ENCODE data around the gene ROBO2.

Gene ROBO2

DNA sequence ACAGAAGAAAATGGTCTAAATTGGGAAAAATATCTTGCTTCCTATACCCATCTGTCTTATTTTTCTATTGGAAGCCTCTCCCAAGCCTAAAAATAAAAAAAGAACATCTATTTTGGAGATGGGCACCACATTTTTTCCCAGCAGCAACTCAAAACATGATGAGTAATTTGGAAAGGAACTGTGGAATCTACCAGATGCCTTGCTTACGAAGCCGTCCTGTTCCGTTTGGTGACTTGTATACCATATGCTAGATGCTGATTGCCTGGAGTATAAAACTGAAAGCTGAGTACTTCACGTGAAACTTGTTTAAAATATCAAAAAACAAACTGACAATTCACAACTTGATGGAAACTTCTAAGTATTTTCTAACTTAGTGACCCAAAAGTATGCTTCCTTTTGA lies 491.0 kb downstream of the ROBO2 start:
- FAIRE-seq (no peak), DNase-seq (ENCODE audit: extremely low spot score, insufficient read length, low read depth) (no peak)

DNA sequence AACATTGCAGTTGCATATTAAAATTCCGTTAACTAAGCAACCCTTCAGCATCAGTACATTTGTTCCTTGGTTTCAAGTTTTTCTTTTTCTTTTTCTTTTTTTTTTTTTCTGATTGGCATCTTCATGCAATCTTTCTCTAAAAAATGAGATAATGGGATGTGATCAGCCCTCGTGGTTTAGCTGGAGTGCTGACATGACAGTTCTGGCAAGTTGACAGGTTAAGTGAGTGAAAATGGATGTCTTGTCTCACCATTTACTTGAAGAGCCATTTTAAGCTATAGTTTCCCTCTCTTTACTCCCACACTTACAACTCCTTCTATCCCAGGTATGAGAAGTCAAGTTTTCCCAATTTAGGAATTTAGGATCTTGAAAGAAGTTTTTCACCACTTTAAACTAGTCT lies 495.2 kb downstream of the ROBO2 start:
- DNase-seq (ENCODE audit: extremely low spot score, insufficient read length, low read depth) (no peak), FAIRE-seq (no peak)

DNA sequence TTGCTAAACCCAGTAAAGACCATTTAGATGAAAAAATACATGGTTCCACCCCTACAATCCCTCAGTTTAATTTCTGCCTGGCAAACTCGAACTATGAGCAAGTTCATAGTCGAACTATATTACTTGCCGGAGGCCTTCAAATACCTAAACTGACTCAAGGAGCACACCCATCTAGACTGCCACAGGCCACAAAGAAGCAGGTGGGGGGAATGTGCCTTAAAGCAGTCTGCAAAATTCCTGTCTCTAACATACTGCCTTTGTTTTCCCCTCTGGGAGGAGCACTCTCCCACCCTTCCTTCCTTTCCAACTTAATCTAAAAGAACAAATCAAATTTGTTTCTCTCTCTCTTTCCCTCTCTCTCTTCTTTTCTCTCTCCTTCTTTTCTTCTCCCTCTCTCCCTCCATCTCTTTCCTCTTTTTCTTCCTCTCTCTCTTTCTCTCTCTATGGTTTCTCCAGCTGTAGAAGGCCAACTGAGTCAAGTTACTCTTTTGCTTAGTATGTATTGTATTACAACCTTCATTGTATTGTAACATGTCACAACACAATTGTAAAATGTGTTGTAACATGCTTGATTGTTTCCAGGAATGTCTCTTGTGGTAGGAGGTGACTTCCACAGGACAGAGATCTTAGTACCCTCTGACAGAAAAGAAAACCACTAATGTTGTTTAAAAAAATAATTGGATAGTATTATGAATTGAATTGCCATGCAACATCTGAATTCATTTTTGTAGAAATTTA lies 496.3 kb downstream of the ROBO2 start:
- FAIRE-seq: no peak
- DNase-seq (ENCODE audit: extremely low spot score, insufficient read length, low read depth): no peak

DNA sequence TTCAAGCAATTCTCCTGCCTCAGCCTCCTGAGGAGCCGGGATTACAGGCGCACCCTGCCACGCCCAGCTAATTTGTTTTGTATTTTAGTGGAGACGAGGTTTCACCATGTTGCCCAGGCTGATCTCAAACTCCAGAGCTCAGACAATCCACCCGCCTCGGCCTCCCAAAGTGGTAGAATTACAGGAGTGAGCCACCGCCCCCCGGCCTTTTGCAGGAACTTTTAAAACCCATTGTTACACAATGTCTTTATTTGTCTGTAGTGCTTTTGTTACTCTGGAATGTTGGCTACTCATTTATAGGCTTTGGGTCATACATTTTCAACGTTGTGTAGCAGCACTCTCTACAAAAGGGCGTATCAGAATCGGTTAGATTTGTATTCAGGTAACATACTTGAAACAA lies 499.1 kb downstream of the ROBO2 start:
- DNase-seq (ENCODE audit: extremely low spot score, insufficient read length, low read depth): no peak

DNA sequence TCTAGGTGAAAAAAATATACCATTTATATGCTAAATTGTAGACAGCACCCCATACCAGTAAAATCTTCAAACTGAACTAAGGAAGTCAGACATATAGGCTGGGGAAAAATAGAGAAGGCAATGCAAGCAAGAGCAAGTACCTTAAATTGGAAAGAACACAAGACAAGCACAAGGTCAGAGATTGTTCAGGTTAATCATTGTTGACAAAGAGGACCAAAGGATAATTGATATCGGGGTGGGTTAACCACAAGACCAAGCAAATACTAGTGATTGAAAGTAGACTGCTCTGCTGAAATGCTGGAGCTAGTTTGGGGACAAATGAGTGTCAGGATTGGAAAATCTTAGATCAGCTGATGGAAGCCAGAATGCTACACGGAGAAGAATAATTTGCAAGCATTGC lies 499.8 kb downstream of the ROBO2 start:
- DNase-seq (ENCODE audit: extremely low spot score, insufficient read length, low read depth) (no peak), FAIRE-seq (no peak)

More for the DNA sequence above, 499.1 kb downstream of the ROBO2 start:
- FAIRE-seq: no peak

DNA sequence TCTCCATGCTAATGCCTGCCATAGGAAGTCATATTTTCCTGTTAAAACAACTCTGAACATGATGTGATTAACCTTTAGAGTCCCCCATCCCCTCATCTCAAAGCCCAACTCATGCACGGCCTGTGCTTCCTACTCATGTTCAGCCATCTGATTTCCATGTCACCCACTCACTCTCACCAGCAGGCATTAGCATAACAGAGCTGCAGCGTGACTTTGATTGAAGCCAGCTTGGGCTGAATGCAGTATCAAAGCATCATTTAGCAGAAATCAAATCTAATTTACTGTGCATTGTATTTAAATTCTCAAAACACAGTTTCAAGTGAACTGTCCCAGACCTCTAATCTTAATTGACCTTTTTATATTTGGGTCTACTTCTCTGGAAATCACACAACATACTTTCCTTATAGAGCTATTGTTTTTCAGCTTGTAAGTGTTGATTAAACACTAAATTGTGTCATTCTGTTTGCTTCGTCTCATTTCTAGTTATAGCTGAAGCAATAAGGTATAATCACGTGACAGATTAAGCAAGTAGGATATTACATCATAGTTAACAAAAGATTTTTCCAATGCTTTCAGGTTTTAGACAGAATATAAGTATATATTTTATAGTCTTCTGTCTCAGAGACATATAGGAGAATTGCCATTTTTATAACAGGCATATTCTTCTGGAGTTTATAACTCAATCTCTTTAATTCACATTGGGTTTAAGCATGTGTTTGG lies 501.5 kb downstream of the ROBO2 start:
- DNase-seq (ENCODE audit: extremely low spot score, insufficient read length, low read depth) (no peak), FAIRE-seq (no peak)

DNA sequence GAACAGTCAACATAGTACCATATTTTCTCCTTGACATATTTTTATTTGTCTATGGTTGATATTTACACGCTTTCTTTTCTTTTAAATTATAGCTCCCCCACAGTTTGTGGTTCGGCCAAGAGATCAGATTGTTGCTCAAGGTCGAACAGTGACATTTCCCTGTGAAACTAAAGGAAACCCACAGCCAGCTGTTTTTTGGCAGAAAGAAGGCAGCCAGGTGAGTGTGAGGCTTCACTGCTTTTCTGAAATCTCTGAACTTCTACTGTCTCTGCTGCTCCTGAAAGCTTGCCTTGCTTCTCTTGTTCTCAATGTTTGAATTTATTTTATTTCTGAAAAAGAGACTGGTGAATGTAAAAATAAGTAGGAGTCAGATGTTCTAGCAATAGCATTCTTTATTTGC lies 506.3 kb downstream of the ROBO2 start:
- no peak for FAIRE-seq
- DNase-seq (ENCODE audit: extremely low spot score, insufficient read length, low read depth): no peak

DNA sequence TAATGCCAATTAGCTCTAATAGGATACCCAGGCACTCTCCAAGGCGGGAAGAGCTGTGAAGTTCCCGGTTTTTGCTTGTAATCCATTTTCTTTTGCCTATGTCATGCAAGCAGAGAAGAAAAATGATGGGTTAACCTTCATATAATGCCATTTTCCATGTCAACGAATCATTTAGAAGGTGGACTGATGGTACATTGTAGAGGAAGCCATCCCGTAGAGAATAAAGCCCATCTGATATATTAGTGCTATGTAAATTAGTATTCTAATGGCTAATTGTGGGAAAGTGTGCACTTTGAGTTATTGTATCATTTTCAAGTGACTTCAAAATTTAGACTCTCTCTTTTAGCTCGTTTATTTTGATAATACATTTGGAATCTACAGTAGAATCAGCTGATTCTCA lies 509.1 kb downstream of the ROBO2 start:
- DNase-seq (ENCODE audit: extremely low spot score, insufficient read length, low read depth) (no peak), FAIRE-seq (no peak)

DNA sequence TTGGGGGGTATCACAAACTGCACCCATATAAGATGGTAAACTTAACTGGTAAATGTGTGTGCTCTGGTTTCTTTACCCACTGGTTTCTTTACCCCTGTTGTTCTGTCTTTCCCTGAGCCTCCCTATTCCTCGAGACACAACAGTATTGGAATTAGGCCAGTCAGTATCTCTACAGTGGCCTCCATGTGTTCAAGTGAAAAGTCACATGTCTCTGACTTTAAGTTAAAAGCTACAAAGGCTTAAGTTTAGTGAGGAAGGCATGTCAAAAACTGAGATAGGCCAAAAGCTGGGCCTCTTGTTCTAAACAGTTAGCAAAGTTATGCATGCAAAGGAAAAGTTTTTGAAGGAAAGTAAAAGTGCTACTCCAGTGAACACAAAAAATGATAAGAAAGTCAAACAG lies 513.3 kb downstream of the ROBO2 start:
- DNase-seq (ENCODE audit: extremely low spot score, insufficient read length, low read depth) (no peak), FAIRE-seq (no peak)

DNA sequence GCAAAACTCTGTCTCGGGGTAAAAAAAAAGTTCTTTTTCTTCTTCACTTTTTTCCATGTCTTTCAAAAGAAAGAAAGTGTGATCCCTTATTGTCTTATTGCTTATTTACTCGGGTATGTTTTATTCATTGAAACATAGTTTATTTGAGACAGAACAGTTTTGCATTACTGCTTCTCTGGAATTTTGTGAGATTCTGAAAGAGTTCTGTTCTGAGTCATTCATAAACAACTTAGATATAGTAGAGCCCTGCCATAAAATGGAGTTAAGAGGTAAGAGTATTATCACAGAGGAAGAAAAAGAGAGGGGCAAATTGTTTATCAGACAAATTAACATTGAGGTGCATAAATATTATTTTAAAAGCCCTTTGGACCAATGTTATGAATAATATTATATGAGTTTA lies 522.2 kb downstream of the ROBO2 start:
- DNase-seq (ENCODE audit: extremely low spot score, insufficient read length, low read depth): no peak
- no peak for FAIRE-seq

DNA sequence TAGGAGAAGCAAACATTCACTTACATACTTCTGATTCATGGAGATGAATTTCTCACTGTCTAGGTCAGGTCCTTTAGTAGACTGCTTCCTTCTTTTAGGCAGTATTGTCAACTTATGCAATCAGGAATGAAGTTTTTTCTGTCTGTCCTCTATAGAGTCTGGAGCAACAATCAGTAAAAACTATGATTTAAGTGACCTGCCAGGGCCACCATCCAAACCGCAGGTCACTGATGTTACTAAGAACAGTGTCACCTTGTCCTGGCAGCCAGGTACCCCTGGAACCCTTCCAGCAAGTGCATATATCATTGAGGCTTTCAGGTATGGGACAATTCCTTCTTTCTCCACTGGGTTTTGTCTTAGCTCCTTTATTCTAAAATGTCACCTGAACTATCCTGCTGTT lies 523.1 kb downstream of the ROBO2 start:
- FAIRE-seq (no peak), DNase-seq (ENCODE audit: extremely low spot score, insufficient read length, low read depth) (no peak)

DNA sequence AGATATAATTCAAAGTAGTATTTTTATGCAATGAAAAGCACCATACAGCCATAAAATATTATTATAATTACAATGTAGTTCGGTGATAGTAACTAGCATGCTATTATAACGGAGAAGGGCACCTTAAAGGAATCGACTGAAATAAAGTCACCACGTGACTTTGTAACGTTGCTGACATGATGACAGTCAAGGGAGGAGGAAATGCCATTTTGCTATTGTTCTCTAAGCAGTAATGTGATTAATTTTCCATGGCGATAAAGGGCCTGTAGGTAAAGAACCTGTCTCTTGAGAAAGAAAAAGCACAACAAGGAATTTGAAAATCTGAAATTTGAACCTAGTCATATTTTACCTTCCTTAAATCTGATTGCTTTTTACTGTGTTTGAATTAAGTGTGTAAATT lies 526.2 kb downstream of the ROBO2 start:
- FAIRE-seq (no peak), DNase-seq (ENCODE audit: extremely low spot score, insufficient read length, low read depth) (no peak)

DNA sequence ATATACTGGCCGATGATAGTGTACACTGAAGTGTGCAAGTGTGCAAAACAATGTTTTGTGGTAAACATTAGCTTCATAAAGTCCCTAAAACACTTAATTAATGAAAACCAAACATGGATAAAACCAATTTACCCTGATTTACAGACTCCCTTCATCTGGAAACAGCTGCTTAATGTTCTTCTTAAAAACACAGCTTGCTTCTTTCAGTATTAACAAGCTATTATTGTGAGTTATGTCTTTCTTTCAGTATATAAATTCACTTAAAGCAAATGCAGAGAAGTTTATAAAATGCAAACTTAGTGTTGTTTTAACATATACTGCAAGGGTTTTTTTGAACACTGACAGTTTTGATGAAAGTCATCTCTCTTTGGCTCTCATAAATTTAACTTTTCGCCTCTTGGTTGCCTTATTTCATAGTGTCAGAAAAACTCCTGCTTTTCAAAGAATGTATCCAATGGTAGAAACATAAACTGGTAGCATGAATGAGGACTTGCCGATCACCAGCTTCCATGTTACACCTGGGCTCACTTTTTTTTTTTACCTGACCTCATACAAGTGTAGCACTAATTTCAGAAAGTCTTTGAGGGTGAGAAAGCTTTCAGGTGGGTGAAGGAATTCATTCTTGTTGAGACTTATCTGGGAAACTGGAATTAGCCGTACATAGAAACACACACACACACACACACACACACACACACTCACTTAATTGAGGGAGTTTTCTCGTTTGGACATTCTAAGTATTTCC lies 532.2 kb downstream of the ROBO2 start:
- DNase-seq (ENCODE audit: extremely low spot score, insufficient read length, low read depth): no peak
- no peak for FAIRE-seq

DNA sequence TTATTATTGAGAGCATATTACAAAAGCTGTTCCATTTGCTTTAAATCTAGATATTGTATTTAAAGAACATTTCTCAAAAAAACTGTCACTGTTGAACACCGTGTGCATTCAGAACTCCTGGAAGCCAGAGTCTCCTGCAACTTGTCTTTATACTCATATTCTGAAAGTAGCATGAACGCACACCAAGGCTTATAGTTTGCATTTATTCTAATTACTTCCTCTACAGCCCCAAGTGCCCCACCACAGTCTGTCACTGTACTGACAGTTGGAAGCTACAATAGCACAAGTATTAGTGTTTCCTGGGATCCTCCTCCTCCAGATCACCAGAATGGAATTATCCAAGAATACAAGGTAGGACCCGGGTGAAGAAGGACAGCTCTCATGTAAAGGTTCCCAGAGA lies 537.4 kb downstream of the ROBO2 start:
- DNase-seq (ENCODE audit: extremely low spot score, insufficient read length, low read depth) (no peak), FAIRE-seq (no peak)

DNA sequence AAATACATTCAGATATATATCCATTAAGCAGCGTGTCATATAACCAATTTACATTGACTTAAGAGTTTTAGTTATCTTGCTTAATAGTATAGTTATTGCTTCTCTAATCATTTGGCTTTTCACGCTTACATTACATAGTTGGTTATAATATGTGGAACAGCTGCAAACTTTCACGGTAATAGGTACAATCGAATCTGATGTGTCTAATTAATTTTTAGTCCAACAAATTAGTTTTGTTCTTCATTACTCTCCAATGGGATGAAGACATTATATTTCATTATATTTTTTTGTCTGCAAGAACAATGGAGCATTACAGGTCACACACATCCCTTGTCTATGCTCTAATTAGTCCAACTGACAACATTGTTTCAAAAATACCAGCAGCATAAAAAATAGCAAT lies 546.3 kb downstream of the ROBO2 start:
- FAIRE-seq: no peak
- no peak for DNase-seq (ENCODE audit: extremely low spot score, insufficient read length, low read depth)

DNA sequence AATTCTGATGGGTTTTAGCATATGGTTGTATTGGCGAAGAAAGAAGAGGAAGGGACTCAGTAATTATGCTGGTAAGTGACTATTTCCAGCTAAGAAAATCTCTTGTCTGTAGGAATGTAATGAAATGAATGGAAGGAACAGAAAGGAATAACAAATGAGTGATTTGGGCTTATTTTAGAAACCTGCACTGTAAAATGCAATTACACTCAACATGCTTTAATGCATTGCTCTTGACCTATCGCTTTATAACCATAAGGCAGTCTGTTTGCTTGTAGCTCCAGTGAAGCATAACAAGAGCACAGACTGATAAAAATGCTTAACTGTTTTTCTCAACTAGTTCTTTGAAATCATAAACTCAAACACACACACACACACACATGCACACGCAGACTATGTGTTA lies 549.0 kb downstream of the ROBO2 start:
- DNase-seq (ENCODE audit: extremely low spot score, insufficient read length, low read depth) (no peak), FAIRE-seq (no peak)

DNA sequence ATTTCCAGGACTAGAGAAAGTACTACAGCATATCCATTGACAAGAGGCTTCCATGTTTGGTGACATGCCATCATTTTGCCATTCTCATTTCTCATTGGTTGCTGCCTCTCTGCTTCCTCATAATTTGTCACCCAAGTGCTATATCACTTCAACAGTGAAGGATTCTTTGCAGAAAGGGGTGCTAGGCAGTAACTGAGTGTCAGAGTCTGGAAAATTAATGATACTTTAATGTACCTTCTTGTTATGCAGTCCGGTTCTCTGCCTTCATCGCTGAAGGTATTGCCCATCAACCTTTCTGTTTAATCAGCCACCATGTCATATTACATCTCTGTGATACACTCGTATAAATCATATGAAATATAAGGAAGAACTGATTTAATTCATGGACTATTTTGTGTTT lies 550.3 kb downstream of the ROBO2 start:
- FAIRE-seq (no peak), DNase-seq (ENCODE audit: extremely low spot score, insufficient read length, low read depth) (no peak)

DNA sequence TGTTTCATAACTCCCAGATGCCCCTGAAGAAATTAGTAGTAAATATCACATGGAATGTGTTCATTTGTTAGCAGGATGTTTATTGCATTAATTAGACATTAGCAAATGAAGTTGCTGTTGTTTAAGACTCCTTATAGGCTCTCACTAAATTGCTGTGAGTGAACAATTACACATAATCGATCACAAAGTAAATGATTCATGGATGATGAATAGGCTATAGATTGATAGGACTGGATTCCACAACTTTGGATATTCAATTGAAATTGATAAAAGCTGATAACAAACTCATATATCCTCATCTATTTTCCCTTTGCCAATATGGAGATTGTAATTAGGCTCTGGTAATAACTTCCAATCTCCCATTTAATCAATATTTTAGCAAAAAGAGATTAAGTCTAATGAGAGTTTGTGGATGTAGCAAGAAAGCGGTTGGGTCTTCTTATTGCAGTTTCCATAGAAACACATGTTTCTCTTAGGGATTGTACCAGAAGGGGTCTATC lies 555.5 kb downstream of the ROBO2 start:
- no peak for FAIRE-seq

DNA sequence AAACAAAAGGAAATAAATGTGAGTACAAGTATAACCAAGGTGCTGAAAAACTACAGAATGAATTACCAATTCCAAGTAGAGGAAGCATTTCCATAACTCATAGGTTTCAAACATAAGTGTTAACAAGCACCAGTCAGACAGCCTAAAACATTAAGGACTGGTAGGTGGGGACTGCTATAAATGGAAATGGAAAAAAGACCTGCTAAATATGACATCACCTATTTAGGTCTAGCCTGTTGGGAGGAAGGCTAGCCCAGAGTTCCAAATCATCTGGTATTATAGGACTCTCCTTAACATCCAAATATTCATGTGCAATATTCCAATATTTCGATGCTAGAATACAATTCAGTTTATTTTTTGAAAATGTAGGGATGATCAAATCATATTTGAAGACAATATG lies 560.0 kb downstream of the ROBO2 start:
- no peak for FAIRE-seq
- no peak for DNase-seq (ENCODE audit: extremely low spot score, insufficient read length, low read depth)

More for the DNA sequence above, 555.5 kb downstream of the ROBO2 start:
- no peak for DNase-seq (ENCODE audit: extremely low spot score, insufficient read length, low read depth)

DNA sequence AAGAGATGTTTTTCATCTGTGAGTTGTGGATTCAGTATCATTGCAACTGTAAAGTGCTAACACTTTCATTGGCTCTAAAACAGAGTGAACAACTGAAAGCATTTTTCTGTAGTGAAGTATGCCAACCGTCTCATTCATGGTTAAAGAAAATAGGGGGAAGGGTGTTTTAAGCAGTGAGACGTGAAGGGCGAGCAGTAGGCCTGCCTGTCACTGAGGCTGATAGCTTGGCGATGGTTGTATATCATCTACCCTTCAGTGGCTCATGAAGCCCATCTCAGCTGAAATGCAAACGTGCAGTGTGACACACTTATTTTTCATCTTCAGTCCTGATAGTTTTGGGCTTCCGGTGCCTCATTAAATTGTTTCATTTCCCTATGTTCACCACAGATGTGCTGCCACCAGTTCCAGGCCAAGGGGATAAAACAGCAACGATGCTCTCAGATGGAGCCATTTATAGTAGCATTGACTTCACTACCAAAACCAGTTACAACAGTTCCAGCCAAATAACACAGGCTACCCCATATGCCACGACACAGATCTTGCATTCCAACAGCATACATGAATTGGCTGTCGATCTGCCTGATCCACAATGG lies 562.0 kb downstream of the ROBO2 start:
- DNase-seq (ENCODE audit: extremely low spot score, insufficient read length, low read depth) (no peak), FAIRE-seq (no peak)

DNA sequence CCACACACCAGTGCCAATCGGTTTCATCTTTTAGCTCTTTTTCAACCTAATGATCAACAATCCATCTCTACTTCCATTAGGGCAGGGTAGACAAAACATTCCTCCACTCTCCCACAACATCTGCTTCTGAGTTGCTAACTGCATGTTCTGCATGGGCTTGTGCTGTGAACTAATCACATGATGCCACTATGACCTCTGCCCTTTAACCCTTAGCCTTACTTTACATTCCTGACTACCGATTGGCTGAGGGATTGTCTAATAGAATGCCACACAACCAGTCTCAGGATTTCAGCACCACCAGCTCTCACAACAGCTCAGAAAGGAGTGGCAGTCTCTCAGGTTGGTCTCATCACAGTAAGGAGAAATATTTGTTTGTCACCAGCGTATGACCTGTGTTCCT lies 562.8 kb downstream of the ROBO2 start:
- FAIRE-seq (no peak), DNase-seq (ENCODE audit: extremely low spot score, insufficient read length, low read depth) (no peak)
